K562 (cell line): ENCODE data around the gene FRMD1. TPM values are rescaled to one million over a fixed set of nuclear protein-coding genes. Genes with fewer than 3 reads are reported as not detected.

ENCODE experiments used
- ARID3B ChIP-seq: fragments of 250-450 bp; sonication (Bioruptor Pico); IDR thresholded peaks from 2 replicates; pipeline ENCODE4 v1.4.0; 2020; ENCODE audit warnings: borderline replicate concordance
- HOMEZ ChIP-seq: fragments of 250-450 bp; sonication (Bioruptor Pico); IDR thresholded peaks from 2 replicates; pipeline ENCODE4 v1.4.0; 2020; ENCODE audit warnings: mild to moderate bottlenecking, moderate library complexity
- JUNB ChIP-seq: fragments of 450-650 bp; formaldehyde crosslinking; conservative IDR thresholded peaks from 2 replicates; pipeline ENCODE4 v1.4.0; 2020; ENCODE audit warnings: mild to moderate bottlenecking
- KLF1 ChIP-seq: fragments of 450-650 bp; IDR thresholded peaks from 2 replicates; pipeline ENCODE4 v1.6.1; 2016; ENCODE audit warnings: missing genetic modification characterization, missing compliant biosample characterization
- MGA ChIP-seq: fragments of 450-650 bp; IDR thresholded peaks from 2 replicates; pipeline ENCODE4 v1.6.1; 2016; ENCODE audit warnings: mild to moderate bottlenecking, moderate library complexity
- NFYB ChIP-seq: IDR thresholded peaks from 2 replicates; pipeline ENCODE4 v1.6.1; 2011; ENCODE audit warnings: mild to moderate bottlenecking, moderate library complexity; ENCODE audit not compliant: insufficient read length; ENCODE audit errors: extremely low read depth
- polyA plus RNA-seq, 8 experiments: library from polyadenylated mRNA; depleted of rRNA in 4 of 8; stranded (reverse) in 5 of 8; unstranded in 3 of 8; fragments of >200 nt; fragmentation: Nextera tagmentation in 2 of 8; fragmentation: Illumina TruSeq in 1 of 8; extraction: Ambion mirVana in 2 of 8; extraction: Trizol in 1 of 8; gene quantifications; 2 replicates each; pipeline versions ENCODE4 v1.2.1 to v1.2.3, GENCODE V29; 2011 to 2014; ENCODE audit warnings: inconsistent platforms in 1 of 8, missing spikeins in 1 of 8
- total RNA-seq, 7 experiments: library from RNA; depleted of rRNA in 6 of 7; stranded (reverse); fragments of >200 nt in 6 of 7; fragmentation: Illumina TruSeq in 2 of 7; extraction: Trizol in 2 of 7; gene quantifications; 2 replicates each; pipeline versions ENCODE4 v1.2.1 to v1.2.3, GENCODE V29; 2011 to 2021; ENCODE audit warnings: low replicate concordance in 1 of 7

The FRMD1 gene
- total and polyA plus RNA-seq, 9 of the 15 experiments (the other 6 are each of a cell fraction or from before 2014, with no cell fraction given), result 0.01 to 0.04 (median 0.01) TPM; not detected in 6

- TF ChIP-seq MGA (peak; percentile 42; the same call in 1 of the 2 replicates), HOMEZ (CRISPR knock-in tag) (no peak), NFYB (peak; percentile 32), KLF1 (tag) (no peak), JUNB (CRISPR knock-in tag) (no peak), ARID3B (no peak)
Measured at GRCh38 chr6:168116975-168117899, 38.2 kb upstream of the FRMD1 start (continued).
